SW 1271 (cell line): Measurements from ENCODE around the gene KIF26B.
"Not testable (repeated sequence)": the region's sequence is repeated elsewhere in the genome, so short reads cannot be mapped to it uniquely, and the experiment has no call there.

Experiments
- DNase-seq, 2 experiments: peaks; one replicate each; lab custom pipeline; 2025; lab: John Stamatoyannopoulos, UW

The KIF26B gene

GRCh38 chr1:245684166-245684565 lies 529.4 kb downstream of the KIF26B start:
- DNase-seq: no peak

GRCh38 chr1:245684571-245684970 lies 529.8 kb downstream of the KIF26B start:
- DNase-seq: no peak

GRCh38 chr1:245685111-245685810 lies 530.5 kb downstream of the KIF26B start:
- no peak for DNase-seq

GRCh38 chr1:245686006-245686405 lies 531.2 kb downstream of the KIF26B start:
- no peak for DNase-seq

DNA sequence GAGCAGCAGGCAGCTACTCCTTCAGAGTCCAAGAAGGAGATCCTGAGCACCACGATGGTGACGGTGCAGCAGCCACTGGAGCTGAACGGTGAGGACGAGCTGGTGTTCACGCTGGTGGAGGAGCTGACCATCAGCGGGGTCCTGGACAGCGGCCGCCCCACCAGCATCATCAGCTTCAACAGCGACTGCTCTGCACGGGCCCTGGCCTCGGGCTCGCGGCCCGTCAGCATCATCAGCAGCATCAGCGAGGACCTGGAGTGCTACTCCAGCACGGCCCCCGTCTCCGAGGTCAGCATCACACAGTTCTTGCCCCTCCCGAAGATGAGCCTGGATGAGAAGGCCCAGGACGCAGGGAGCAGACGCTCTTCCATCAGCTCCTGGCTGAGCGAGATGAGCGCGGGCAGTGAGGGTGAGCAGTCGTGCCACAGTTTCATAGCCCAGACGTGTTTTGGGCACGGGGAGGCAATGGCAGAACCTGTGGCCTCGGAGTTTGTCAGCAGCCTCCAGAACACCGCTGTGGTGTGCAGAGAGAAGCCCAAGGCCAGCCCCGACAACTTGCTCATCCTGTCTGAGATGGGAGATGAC lies 531.8 kb downstream of the KIF26B start:
- DNase-seq: no peak

GRCh38 chr1:245687152-245687635 lies 532.4 kb downstream of the KIF26B start:
- no peak for DNase-seq

- DNase-seq: no peak
Observed at GRCh38 chr1:245687636-245688535, 533.1 kb downstream of the KIF26B start.

GRCh38 chr1:245688536-245689453 lies 534.0 kb downstream of the KIF26B start:
- no peak for DNase-seq

- DNase-seq: no peak
Observed at GRCh38 chr1:245690156-245690690, 535.4 kb downstream of the KIF26B start.

- DNase-seq: no peak
Observed at GRCh38 chr1:245690946-245691541, 536.3 kb downstream of the KIF26B start.

DNA sequence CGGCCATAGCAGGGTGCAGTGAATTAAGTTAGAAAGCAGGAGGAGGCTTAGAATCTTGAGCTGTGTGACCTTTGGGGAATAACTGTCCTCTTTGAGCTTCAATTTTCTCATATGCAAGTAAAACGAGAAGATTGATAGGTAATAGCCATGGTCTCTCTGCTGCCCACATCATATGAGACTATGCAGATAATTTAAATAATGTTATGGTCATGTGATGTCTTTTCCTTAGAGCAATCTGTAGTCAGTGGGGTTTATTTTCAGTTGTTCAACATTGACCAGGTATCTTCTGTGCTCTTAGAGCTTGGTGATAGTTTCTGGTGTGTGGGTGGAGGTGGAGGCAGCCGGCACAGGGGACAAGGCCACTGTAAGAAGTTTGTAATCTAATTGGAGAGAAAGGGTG lies 537.1 kb downstream of the KIF26B start:
- no peak for DNase-seq

- no peak for DNase-seq
Observed at GRCh38 chr1:245692318-245692717, 537.5 kb downstream of the KIF26B start.

DNA sequence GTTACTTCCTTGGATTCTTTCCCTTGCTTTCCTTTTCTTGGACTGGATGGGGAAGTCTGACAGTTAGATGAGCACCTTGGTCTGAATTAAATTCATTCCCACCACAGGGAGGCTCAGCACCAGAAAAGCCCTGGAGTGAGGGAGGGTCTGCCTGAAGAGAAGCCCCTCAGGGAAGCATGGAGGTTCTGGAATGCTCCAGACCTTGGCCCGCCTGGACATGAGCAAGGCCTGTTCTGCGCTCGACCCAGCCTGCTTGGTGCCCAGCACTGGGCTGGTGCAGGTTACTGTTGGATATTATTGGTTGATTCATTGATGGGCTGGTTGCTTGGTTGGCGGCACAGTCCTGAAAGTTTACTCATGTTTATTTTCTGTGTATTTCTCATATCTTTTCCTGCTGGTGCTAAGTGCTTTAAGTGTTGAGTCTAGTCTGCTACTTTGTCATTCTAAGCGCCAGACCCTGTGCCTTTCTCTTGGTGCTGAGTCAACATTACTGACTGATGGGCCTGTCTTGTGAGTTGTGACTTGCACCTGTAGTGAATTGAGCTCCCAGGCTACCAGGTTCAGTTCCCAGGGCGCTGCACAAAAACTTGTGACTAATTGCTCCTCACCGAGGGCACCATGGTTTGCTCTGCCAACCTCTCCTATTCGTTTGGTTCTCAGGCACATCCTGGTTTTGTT lies 538.5 kb downstream of the KIF26B start:
- no peak for DNase-seq

GRCh38 chr1:245693941-245694752 lies 539.4 kb downstream of the KIF26B start:
- no peak for DNase-seq

GRCh38 chr1:245694753-245695195 lies 540.0 kb downstream of the KIF26B start:
- DNase-seq: no peak

- DNase-seq: no peak
Observed at GRCh38 chr1:245695211-245695610, 540.4 kb downstream of the KIF26B start.

- DNase-seq: not testable (repeated sequence)
Observed at GRCh38 chr1:245695701-245696100, 540.9 kb downstream of the KIF26B start.

- no peak for DNase-seq
Observed at GRCh38 chr1:245698116-245698515, 543.3 kb downstream of the KIF26B start.

GRCh38 chr1:245698860-245699259 lies 544.1 kb downstream of the KIF26B start:
- no peak for DNase-seq
